CD14-positive monocyte (primary cell): ENCODE measurements around the gene MAN1C1. TPM values are rescaled to one million over a fixed set of nuclear protein-coding genes. Genes with fewer than 3 reads are reported as not detected.

Experiments
- DNase-seq, 3 donors: peaks; one replicate each; pipeline ENCODE4 v3.0.0-alpha.2; 2011 to 2022
- H2AFZ ChIP-seq: 2 replicates; pipeline ENCODE4 v1.6.0; 2012; ENCODE audit warnings: mild to moderate bottlenecking, low read depth, low read length, inconsistent platforms; ENCODE audit not compliant: insufficient read depth, poor library complexity, severe bottlenecking
- H3K27ac ChIP-seq, 2 donors: 1 replicate in 1 of 2; 2 replicates in 1 of 2; pipeline ENCODE4 v1.5.1; 2012 to 2013; ENCODE audit warnings: low read length in 2 of 2, control low read depth in 1 of 2, inconsistent platforms in 1 of 2, low read depth in 1 of 2, mild to moderate bottlenecking in 1 of 2
- H3K27me3 ChIP-seq, 2 donors: one replicate each; pipeline versions ENCODE4 v1.6.0 to v1.6.1; 2011 to 2013; ENCODE audit warnings: low read length in 2 of 2; ENCODE audit not compliant: control insufficient read depth in 2 of 2, insufficient read depth in 2 of 2
- H3K36me3 ChIP-seq, 2 donors: replicated peaks in 1 of 2; 1 replicate in 1 of 2; 2 replicates in 1 of 2; pipeline versions ENCODE4 v1.5.1 to v1.6.1; 2012 to 2013; ENCODE audit warnings: low read length in 2 of 2, control low read depth in 1 of 2, inconsistent platforms in 1 of 2, mild to moderate bottlenecking in 1 of 2; ENCODE audit not compliant: insufficient read depth in 2 of 2, control insufficient read depth in 1 of 2
- H3K4me1 ChIP-seq, 2 donors: 1 replicate in 1 of 2; 2 replicates in 1 of 2; pipeline versions ENCODE4 v1.5.1 to v1.6.1; 2012 to 2013; ENCODE audit warnings: low read length in 2 of 2, control low read depth in 1 of 2, inconsistent platforms in 1 of 2, mild to moderate bottlenecking in 1 of 2, moderate library complexity in 1 of 2; ENCODE audit not compliant: insufficient read depth in 2 of 2, control insufficient read depth in 1 of 2
- H3K4me2 ChIP-seq: replicated peaks from 2 replicates; pipeline ENCODE3; 2012; ENCODE audit warnings: low read length, moderate library complexity, mild to moderate bottlenecking; ENCODE audit not compliant: poor library complexity, severe bottlenecking; ENCODE audit errors: extremely low read depth
- H3K4me3 ChIP-seq, 3 experiments: fragments of 200-600 bp in 1 of 3; sonication (generic) in 1 of 3; replicated peaks in 1 of 3; 1 replicate in 2 of 3; 2 replicates in 1 of 3; pipeline ENCODE4 v1.5.1; 2011 to 2013; ENCODE audit warnings: low read length in 3 of 3, mild to moderate bottlenecking in 3 of 3, control low read depth in 2 of 3, low read depth in 2 of 3, inconsistent platforms in 1 of 3, moderate library complexity in 1 of 3
- H3K79me2 ChIP-seq: 2 replicates; pipeline ENCODE4 v1.6.0; 2012; ENCODE audit warnings: mild to moderate bottlenecking, control low read depth, inconsistent platforms, low read length, moderate library complexity; ENCODE audit not compliant: insufficient read depth
- H3K9ac ChIP-seq: 2 replicates; pipeline ENCODE4 v1.6.0; 2017; ENCODE audit warnings: low read length, mild to moderate bottlenecking; ENCODE audit not compliant: insufficient read depth, poor library complexity, severe bottlenecking
- H3K9me3 ChIP-seq, 2 donors: replicated peaks in 1 of 2; 1 replicate in 1 of 2; 2 replicates in 1 of 2; pipeline versions ENCODE4 v1.5.1 to v1.6.1; 2012 to 2013; ENCODE audit warnings: low read length in 2 of 2, control low read depth in 1 of 2; ENCODE audit not compliant: control insufficient read depth in 1 of 2, insufficient read depth in 1 of 2
- H4K20me1 ChIP-seq: 2 replicates; pipeline ENCODE4 v1.6.0; 2012; ENCODE audit warnings: mild to moderate bottlenecking, low read length, control low read depth, moderate library complexity; ENCODE audit not compliant: insufficient read depth
- H3K27ac Mint-ChIP-seq, 7 donors: one replicate each; pipeline ENCODE4 v1.8.0; 2020; ENCODE audit warnings: mild to moderate bottlenecking in 7 of 7, mixed read lengths in 7 of 7, moderate library complexity in 6 of 7, inconsistent platforms in 2 of 7
- H3K27me3 Mint-ChIP-seq, 3 donors: one replicate each; pipeline ENCODE4 v1.8.0; 2021 to 2022; ENCODE audit warnings: low read depth in 3 of 3, mild to moderate bottlenecking in 3 of 3, mixed read lengths in 3 of 3, moderate library complexity in 3 of 3, inconsistent platforms in 1 of 3
- H3K36me3 Mint-ChIP-seq, 2 donors: one replicate each; pipeline ENCODE4 v1.8.0; 2020; ENCODE audit warnings: mixed read lengths in 2 of 2, inconsistent platforms in 1 of 2, mild to moderate bottlenecking in 1 of 2
- H3K4me1 Mint-ChIP-seq: one replicate; pipeline ENCODE4 v1.8.0; 2020; ENCODE audit warnings: mild to moderate bottlenecking, mixed read lengths
- H3K4me3 Mint-ChIP-seq, 2 donors: one replicate each; pipeline ENCODE4 v1.8.0; 2020; ENCODE audit warnings: mild to moderate bottlenecking in 2 of 2, mixed read lengths in 2 of 2, moderate library complexity in 1 of 2
- H3K9me3 Mint-ChIP-seq, 7 donors: one replicate each; pipeline ENCODE4 v1.8.0; 2020 to 2022; ENCODE audit warnings: mixed read lengths in 7 of 7, mild to moderate bottlenecking in 6 of 7, moderate library complexity in 6 of 7, inconsistent platforms in 2 of 7
- CTCF ChIP-seq: fragments of 200-600 bp; IDR thresholded peaks from one replicate; pipeline ENCODE4 v1.8.0; 2022; ENCODE audit warnings: antibody characterized with exemption, mild to moderate bottlenecking
- WGBS: methylation state at CpG from one replicate; pipeline ENCODE4 v1.1.5; 2013; ENCODE audit warnings: missing lambda C conversion rate; ENCODE audit not compliant: insufficient coverage; 5-methylcytosine and 5-hydroxymethylcytosine counted together
- intact Hi-C, 2 donors: fragments of 100-400 bp; cut with micrococcal nuclease; formaldehyde crosslinking; loops; one replicate each; pipeline versions ENCODE4 v1.15.0 to v1.15.1; 2023
- polyA plus RNA-seq, 3 donors: library from polyadenylated mRNA; depleted of rRNA in 1 of 3; unstranded in 2 of 3; stranded (reverse) in 1 of 3; fragments of 300-500 nt in 2 of 3; fragments of >200 nt in 1 of 3; fragmentation: Illumina TruSeq in 2 of 3; gene quantifications; 1 replicate in 2 of 3; 2 replicates in 1 of 3; pipeline ENCODE4 v1.2.3, GENCODE V29; 2012 to 2021

MAN1C1 gene
- polyA plus RNA-seq, 3 donors, result 1.2 to 7.2 (median 1.7) TPM

GRCh38 chr1:25756215-25756614, 139.6 kb downstream of the MAN1C1 start:
- peaks cover 0 to 2% (median 0%) of the 10 kb centered on the region in 7 donors for H3K9me3 Mint-ChIP-seq
- Histone ChIP-seq H3K9me3 (no peaks in the 10 kb centered on the region), H4K20me1 (no peaks in the 10 kb centered on the region), H3K36me3 (peaks cover 3 to 48% of the 10 kb centered on the region in 2 donors), H3K27me3 (no peaks in the 10 kb centered on the region), H2AFZ (no peak overlapping the region), H3K27ac (no peak overlapping the region), H3K4me3 (no peak overlapping the region), H3K9ac (no peak overlapping the region), H3K4me2 (no peak overlapping the region), H3K4me1 (peaks cover 0 to 5% of the 10 kb centered on the region in 2 donors), H3K79me2 (no peaks in the 10 kb centered on the region)
- TF ChIP-seq CTCF, result no peak
- 13% methylated on average over 3 of the region's 3 CpGs for WGBS
- H3K27ac Mint-ChIP-seq, result peak overlapping the region in 3 of 7 donors; percentile 59 to 68 (median 64)
- H3K27me3 Mint-ChIP-seq, result peaks cover 0 to 2% (median 0%) of the 10 kb centered on the region in 3 donors
- intact Hi-C loops, result no loop called here
- peaks cover 20% of the 10 kb centered on the region for H3K4me1 Mint-ChIP-seq
- H3K4me3 Mint-ChIP-seq, result no peak overlapping the region
- no peak for DNase-seq
- H3K36me3 Mint-ChIP-seq, result peaks cover 22 to 36% of the 10 kb centered on the region in 2 donors

GRCh38 chr1:25757151-25757845, 140.7 kb downstream of the MAN1C1 start:
- H3K4me1 ChIP-seq, result peaks cover 0 to 5% of the 10 kb centered on the region in 2 donors
- H3K9me3 Mint-ChIP-seq, result no peaks in the 10 kb centered on the region
- H3K4me2 ChIP-seq, result no peak overlapping the region
- no peak for TF ChIP-seq CTCF
- no peak overlapping the region for H3K9ac ChIP-seq
- no peak for DNase-seq
- H3K4me1 Mint-ChIP-seq, result peaks cover 20% of the 10 kb centered on the region
- H2AFZ ChIP-seq, result no peak overlapping the region
- intact Hi-C loops, result no loop called here
- peaks cover 20 to 38% of the 10 kb centered on the region in 2 donors for H3K36me3 Mint-ChIP-seq
- H3K36me3 ChIP-seq, result peaks cover 3 to 48% of the 10 kb centered on the region in 2 donors
- no peak overlapping the region for H3K4me3 Mint-ChIP-seq
- H3K4me3 ChIP-seq, result no peak overlapping the region
- no peaks in the 10 kb centered on the region for H3K9me3 ChIP-seq
- H3K79me2 ChIP-seq, result no peaks in the 10 kb centered on the region
- no peak overlapping the region for H3K27ac ChIP-seq
- H3K27me3 Mint-ChIP-seq, result peaks cover 0 to 2% (median 0%) of the 10 kb centered on the region in 3 donors
- H3K27me3 ChIP-seq, result no peaks in the 10 kb centered on the region
- 98% methylated on average over 9 of the region's 12 CpGs for WGBS
- H3K27ac Mint-ChIP-seq, result peak overlapping the region in 1 of 7 donors; percentile 3
- H4K20me1 ChIP-seq, result no peaks in the 10 kb centered on the region
